A549 (cell line): ENCODE measurements around the gene TMEM179. TPM values are rescaled to one million over a fixed set of nuclear protein-coding genes. Genes with fewer than 3 reads are reported as not detected.

Source experiments
- ATAC-seq, 2 experiments: fragments of 200-7000 bp in 1 of 2; fragments of >200 bp in 1 of 2; cut with Nextera tagmentation in 1 of 2; cut with Tn5 transposase in 1 of 2; 3 replicates each; pipeline versions ENCODE4 v1.8.0 to v1.9.1; 2018 to 2020; ENCODE audit warnings: mild to moderate bottlenecking in 1 of 2, moderate library complexity in 1 of 2
- CTCF ChIA-PET: fragments of 300-600 bp; sonication (Branson Sonifier 250); formaldehyde crosslinking; extraction: SDS; loops from one replicate; lab custom pipeline; 2021; ENCODE audit warnings: antibody characterized with exemption, inconsistent platforms; lab: Yijun Ruan, JAX
- POLR2A ChIA-PET: fragments of 350-600 bp; formaldehyde crosslinking; extraction: SDS; loops from one replicate; lab custom pipeline; 2021; ENCODE audit warnings: antibody characterized with exemption, inconsistent platforms; lab: Yijun Ruan, JAX
- DNase-seq, 2 experiments: peaks; one replicate each; pipeline versions ENCODE4 v3.0.0 to v3.0.0-alpha.2; 2011 to 2016; ENCODE audit warnings: low read depth in 1 of 2, low spot score in 1 of 2
- FAIRE-seq: peaks from 2 replicates; lab custom pipeline; 2011; peaks lifted over from hg19 to GRCh38; lab: Jason Lieb, UNC
- H3K27ac ChIP-seq, 2 experiments: fragments of >200 bp; sonication (Bioruptor Twin); formaldehyde crosslinking; 3 replicates each; pipeline ENCODE4 v1.5.1; 2016 to 2017
- H3K4me1 ChIP-seq: fragments of >200 bp; sonication (Bioruptor Twin); formaldehyde crosslinking; 3 replicates; pipeline ENCODE4 v1.6.1; 2016
- H3K4me2 ChIP-seq: fragments of >200 bp; sonication (Bioruptor Twin); formaldehyde crosslinking; 3 replicates; pipeline ENCODE4 v1.6.1; 2016
- H3K4me3 ChIP-seq: fragments of >200 bp; sonication (Bioruptor Twin); formaldehyde crosslinking; 3 replicates; pipeline ENCODE4 v1.5.1; 2016
- H3K9me3 ChIP-seq: fragments of >200 bp; sonication (Bioruptor Twin); formaldehyde crosslinking; 3 replicates; pipeline ENCODE4 v1.6.1; 2016
- CHD2 ChIP-seq: fragments of 150-350 bp; IDR thresholded peaks from 2 replicates; pipeline ENCODE4 v1.6.1; 2014; ENCODE audit warnings: low read length; ENCODE audit not compliant: partially characterized antibody
- FOSL2 ChIP-seq, 2 experiments: fragments of 450-650 bp in 1 of 2; fragments of >200 bp in 1 of 2; sonication (Bioruptor Twin) in 1 of 2; formaldehyde crosslinking; IDR thresholded peaks; 2 replicates each; pipeline versions ENCODE4 v1.5.0 to v1.6.1; 2016 to 2020; ENCODE audit warnings: mild to moderate bottlenecking in 1 of 2, moderate library complexity in 1 of 2
- GATA3 ChIP-seq: IDR thresholded peaks from 2 replicates; pipeline ENCODE4 v1.6.1; 2012; ENCODE audit warnings: borderline replicate concordance
- HEYL ChIP-seq: fragments of 250-450 bp; sonication (Bioruptor Pico); IDR thresholded peaks from 2 replicates; pipeline ENCODE4 v1.8.0; 2021; ENCODE audit warnings: mild to moderate bottlenecking, moderate library complexity
- NFE2L2 ChIP-seq: fragments of 150-350 bp; conservative IDR thresholded peaks from 2 replicates; pipeline ENCODE4 v1.6.1; 2014; ENCODE audit warnings: low read length
- NPAS2 ChIP-seq: fragments of 250-450 bp; sonication (Bioruptor Pico); IDR thresholded peaks from 2 replicates; pipeline ENCODE4 v1.8.0; 2022; ENCODE audit warnings: mild to moderate bottlenecking, moderate library complexity, borderline replicate concordance
- PHF8 ChIP-seq: fragments of 200-600 bp; sonication (generic); IDR thresholded peaks from 2 replicates; pipeline ENCODE4 v1.6.1; 2016; ENCODE audit warnings: low read depth, mild to moderate bottlenecking, antibody characterized with exemption, moderate library complexity, borderline replicate concordance
- RARB ChIP-seq: fragments of 250-450 bp; sonication (Bioruptor Pico); IDR thresholded peaks from 2 replicates; pipeline ENCODE4 v1.8.0; 2021; ENCODE audit warnings: mild to moderate bottlenecking, moderate library complexity
- RFX5 ChIP-seq: fragments of 450-650 bp; IDR thresholded peaks from 2 replicates; pipeline ENCODE4 v1.7.1; 2014; ENCODE audit warnings: antibody characterized with exemption, mild to moderate bottlenecking, moderate library complexity
- TP53 ChIP-seq: fragments of 250-450 bp; sonication (Bioruptor Pico); IDR thresholded peaks from 2 replicates; pipeline ENCODE4 v1.5.0; 2021; ENCODE audit warnings: mild to moderate bottlenecking, moderate library complexity
- ZFP36 ChIP-seq: fragments of 450-650 bp; IDR thresholded peaks from 2 replicates; pipeline ENCODE4 v1.6.1; 2014; ENCODE audit warnings: borderline replicate concordance; ENCODE audit not compliant: partially characterized antibody
- WGBS: methylation state at CpG from one replicate; pipeline ENCODE4 v1.1.6; 2017; ENCODE audit errors: missing lambda C conversion rate; 5-methylcytosine and 5-hydroxymethylcytosine counted together
- polyA plus RNA-seq, 4 experiments: library from polyadenylated mRNA; depleted of rRNA in 3 of 4; stranded (reverse); fragments of >200 nt; fragmentation: RNase III in 1 of 4; extraction: RNeasy Plus Mini Kit Qiagen cat#74134 plus additional on column Dnase treatment in 1 of 4; gene quantifications; 2 replicates in 3 of 4; 3 replicates in 1 of 4; pipeline ENCODE4 v1.2.3, GENCODE V29; 2011 to 2017
- TF ChIP-seq, protein P1 (sequence below): fragments of >200 bp; sonication (Bioruptor Twin); formaldehyde crosslinking; IDR thresholded peaks from 3 replicates; pipeline ENCODE4 v1.5.1; 2016
- TF ChIP-seq, protein P2 (sequence below): fragments of >200 bp; sonication (Bioruptor Twin); formaldehyde crosslinking; IDR thresholded peaks from 3 replicates; pipeline ENCODE4 v1.6.1; 2016
- TF ChIP-seq, protein P3 (sequence below): fragments of 450-650 bp; IDR thresholded peaks from 2 replicates; pipeline ENCODE4 v1.6.1; 2014; ENCODE audit warnings: antibody characterized with exemption
- TF ChIP-seq, protein P4 (sequence below): IDR thresholded peaks from 2 replicates; pipeline ENCODE4 v1.6.1; 2012; ENCODE audit warnings: low read depth, borderline replicate concordance
- TF ChIP-seq, protein P5 (sequence below): fragments of 200-600 bp; sonication (generic); IDR thresholded peaks from 2 replicates; pipeline ENCODE4 v1.6.1; 2016; ENCODE audit warnings: antibody characterized with exemption, mild to moderate bottlenecking, moderate library complexity

Gene TMEM179
- polyA plus RNA-seq, 2 of the 4 experiments (the other 2 are of a cell fraction), result 0.63 TPM; not detected in 1

DNA sequence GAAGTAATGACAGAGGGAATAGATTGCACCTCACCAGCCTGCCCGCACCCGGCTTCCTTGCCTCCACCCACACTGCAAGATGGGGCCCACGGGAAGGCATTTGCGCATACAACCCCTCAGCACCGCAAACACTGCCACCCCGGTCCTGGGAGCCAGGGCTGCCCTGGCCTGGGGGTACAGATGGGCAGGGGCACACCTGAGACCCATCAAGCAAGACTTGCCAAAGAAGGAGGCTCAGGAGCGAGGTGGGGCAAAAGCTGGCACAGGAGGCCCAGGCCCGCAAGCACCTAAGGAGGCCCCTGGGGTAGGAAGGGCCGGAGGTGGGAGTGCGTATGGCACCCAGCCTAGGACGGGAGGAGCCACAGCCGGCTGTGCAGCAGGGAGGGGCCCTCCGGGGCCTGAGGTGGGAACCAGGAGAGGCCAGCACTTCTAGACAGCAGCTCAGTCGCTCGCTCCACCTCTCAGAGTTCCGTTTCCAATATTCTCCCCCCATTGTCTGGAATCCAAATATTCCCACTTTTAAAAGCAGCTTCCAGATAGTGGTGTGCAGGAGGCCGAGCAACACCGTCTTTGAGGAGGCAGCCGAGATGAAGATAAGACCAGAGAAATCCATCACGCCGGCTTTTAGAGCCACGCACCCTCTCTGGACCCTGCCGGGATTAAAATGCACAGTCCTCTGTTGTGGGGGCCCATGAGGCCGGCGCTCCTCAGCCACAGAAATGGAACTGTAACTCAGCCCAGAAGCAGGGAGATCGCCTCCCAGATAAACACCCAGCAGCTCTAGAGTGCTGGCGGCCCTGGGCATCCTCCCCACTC lies 37.2 kb downstream of the TMEM179 start:
- Histone ChIP-seq H3K4me2 (no peak overlapping the region), H3K9me3 (no peaks in the 10 kb centered on the region), H3K4me1 (peaks cover 9% of the 10 kb centered on the region; the same call in 2 of the 3 replicates), H3K27ac (no peak overlapping the region), H3K4me3 (no peak overlapping the region)
- TF ChIP-seq, protein P1, sequence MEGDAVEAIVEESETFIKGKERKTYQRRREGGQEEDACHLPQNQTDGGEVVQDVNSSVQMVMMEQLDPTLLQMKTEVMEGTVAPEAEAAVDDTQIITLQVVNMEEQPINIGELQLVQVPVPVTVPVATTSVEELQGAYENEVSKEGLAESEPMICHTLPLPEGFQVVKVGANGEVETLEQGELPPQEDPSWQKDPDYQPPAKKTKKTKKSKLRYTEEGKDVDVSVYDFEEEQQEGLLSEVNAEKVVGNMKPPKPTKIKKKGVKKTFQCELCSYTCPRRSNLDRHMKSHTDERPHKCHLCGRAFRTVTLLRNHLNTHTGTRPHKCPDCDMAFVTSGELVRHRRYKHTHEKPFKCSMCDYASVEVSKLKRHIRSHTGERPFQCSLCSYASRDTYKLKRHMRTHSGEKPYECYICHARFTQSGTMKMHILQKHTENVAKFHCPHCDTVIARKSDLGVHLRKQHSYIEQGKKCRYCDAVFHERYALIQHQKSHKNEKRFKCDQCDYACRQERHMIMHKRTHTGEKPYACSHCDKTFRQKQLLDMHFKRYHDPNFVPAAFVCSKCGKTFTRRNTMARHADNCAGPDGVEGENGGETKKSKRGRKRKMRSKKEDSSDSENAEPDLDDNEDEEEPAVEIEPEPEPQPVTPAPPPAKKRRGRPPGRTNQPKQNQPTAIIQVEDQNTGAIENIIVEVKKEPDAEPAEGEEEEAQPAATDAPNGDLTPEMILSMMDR, result no peak
- TF ChIP-seq, protein P2, sequence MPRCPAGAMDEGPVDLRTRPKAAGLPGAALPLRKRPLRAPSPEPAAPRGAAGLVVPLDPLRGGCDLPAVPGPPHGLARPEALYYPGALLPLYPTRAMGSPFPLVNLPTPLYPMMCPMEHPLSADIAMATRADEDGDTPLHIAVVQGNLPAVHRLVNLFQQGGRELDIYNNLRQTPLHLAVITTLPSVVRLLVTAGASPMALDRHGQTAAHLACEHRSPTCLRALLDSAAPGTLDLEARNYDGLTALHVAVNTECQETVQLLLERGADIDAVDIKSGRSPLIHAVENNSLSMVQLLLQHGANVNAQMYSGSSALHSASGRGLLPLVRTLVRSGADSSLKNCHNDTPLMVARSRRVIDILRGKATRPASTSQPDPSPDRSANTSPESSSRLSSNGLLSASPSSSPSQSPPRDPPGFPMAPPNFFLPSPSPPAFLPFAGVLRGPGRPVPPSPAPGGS, result no peak
- TF ChIP-seq NFE2L2, result no peak
- TF ChIP-seq RFX5, result no peak
- TF ChIP-seq, protein P3, sequence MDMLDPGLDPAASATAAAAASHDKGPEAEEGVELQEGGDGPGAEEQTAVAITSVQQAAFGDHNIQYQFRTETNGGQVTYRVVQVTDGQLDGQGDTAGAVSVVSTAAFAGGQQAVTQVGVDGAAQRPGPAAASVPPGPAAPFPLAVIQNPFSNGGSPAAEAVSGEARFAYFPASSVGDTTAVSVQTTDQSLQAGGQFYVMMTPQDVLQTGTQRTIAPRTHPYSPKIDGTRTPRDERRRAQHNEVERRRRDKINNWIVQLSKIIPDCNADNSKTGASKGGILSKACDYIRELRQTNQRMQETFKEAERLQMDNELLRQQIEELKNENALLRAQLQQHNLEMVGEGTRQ, result no peak
- TF ChIP-seq ZFP36, result no peak
- TF ChIP-seq, protein P4, sequence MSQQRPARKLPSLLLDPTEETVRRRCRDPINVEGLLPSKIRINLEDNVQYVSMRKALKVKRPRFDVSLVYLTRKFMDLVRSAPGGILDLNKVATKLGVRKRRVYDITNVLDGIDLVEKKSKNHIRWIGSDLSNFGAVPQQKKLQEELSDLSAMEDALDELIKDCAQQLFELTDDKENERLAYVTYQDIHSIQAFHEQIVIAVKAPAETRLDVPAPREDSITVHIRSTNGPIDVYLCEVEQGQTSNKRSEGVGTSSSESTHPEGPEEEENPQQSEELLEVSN, result no peak
- TF ChIP-seq FOSL2 (IDR thresholded peaks at IDR 0.05), result no peak
- TF ChIP-seq FOSL2 (CRISPR knock-in tag; IDR thresholded peaks at IDR 0.05), result no peak
- no peak for TF ChIP-seq RARB (CRISPR knock-in tag)
- TF ChIP-seq, protein P5, sequence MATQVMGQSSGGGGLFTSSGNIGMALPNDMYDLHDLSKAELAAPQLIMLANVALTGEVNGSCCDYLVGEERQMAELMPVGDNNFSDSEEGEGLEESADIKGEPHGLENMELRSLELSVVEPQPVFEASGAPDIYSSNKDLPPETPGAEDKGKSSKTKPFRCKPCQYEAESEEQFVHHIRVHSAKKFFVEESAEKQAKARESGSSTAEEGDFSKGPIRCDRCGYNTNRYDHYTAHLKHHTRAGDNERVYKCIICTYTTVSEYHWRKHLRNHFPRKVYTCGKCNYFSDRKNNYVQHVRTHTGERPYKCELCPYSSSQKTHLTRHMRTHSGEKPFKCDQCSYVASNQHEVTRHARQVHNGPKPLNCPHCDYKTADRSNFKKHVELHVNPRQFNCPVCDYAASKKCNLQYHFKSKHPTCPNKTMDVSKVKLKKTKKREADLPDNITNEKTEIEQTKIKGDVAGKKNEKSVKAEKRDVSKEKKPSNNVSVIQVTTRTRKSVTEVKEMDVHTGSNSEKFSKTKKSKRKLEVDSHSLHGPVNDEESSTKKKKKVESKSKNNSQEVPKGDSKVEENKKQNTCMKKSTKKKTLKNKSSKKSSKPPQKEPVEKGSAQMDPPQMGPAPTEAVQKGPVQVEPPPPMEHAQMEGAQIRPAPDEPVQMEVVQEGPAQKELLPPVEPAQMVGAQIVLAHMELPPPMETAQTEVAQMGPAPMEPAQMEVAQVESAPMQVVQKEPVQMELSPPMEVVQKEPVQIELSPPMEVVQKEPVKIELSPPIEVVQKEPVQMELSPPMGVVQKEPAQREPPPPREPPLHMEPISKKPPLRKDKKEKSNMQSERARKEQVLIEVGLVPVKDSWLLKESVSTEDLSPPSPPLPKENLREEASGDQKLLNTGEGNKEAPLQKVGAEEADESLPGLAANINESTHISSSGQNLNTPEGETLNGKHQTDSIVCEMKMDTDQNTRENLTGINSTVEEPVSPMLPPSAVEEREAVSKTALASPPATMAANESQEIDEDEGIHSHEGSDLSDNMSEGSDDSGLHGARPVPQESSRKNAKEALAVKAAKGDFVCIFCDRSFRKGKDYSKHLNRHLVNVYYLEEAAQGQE, result no peak
- TF ChIP-seq TP53 (CRISPR knock-in tag), result no peak
- TF ChIP-seq PHF8, result no peak
- TF ChIP-seq GATA3, result no peak
- TF ChIP-seq CHD2, result no peak
- no peak for TF ChIP-seq HEYL
- TF ChIP-seq NPAS2 (CRISPR knock-in tag), result no peak
- WGBS, result 49% methylated on average over 24 of the region's 27 CpGs
- peak in 1 of 2 experiments; percentile 21; a peak in 2 of 6 replicates for ATAC-seq
- ChIA-PET CTCF (interaction anchor here (0.8 to 12.1 kb wide), 7 partner anchors 11 to 489 kb away, joined by 3 to 112 read pairs (median 6); partner anchors contain the start of gene C14orf180), POLR2A (no interaction called here)
- no peak for FAIRE-seq
- DNase-seq, result no peak
